ENCODE measurements around the gene NR4A1. TPM values are rescaled to one million over a fixed set of nuclear protein-coding genes. Genes with fewer than 3 reads are reported as not detected.

NR4A1 gene
- total RNA-seq, 1 donor from 2014 or later: 21.7 TPM

- no peak for TF ChIP-seq CTCF (IDR thresholded peaks at IDR 0.05; ENCODE audit: unreplicated experiment)
- peaks cover 22% of the 10 kb centered on the region for H3K27me3 Mint-ChIP-seq
- DNase-seq (ENCODE audit: low spot score, unreplicated experiment): peak; percentile 64
- H3K9me3 Mint-ChIP-seq (ENCODE audit: low read depth): no peaks in the 10 kb centered on the region
- H3K36me3 Mint-ChIP-seq (ENCODE audit: insufficient read depth): no peaks in the 10 kb centered on the region
- no peak overlapping the region for H3K27ac Mint-ChIP-seq
- peaks cover 12% of the 10 kb centered on the region for H3K4me1 Mint-ChIP-seq (ENCODE audit: low read depth)
- peak overlapping the region; percentile 65 for H3K4me3 Mint-ChIP-seq (ENCODE audit: low read depth)
Observed at GRCh38 chr12:52036587-52037171, 14.6 kb upstream of the NR4A1 start.

DNA sequence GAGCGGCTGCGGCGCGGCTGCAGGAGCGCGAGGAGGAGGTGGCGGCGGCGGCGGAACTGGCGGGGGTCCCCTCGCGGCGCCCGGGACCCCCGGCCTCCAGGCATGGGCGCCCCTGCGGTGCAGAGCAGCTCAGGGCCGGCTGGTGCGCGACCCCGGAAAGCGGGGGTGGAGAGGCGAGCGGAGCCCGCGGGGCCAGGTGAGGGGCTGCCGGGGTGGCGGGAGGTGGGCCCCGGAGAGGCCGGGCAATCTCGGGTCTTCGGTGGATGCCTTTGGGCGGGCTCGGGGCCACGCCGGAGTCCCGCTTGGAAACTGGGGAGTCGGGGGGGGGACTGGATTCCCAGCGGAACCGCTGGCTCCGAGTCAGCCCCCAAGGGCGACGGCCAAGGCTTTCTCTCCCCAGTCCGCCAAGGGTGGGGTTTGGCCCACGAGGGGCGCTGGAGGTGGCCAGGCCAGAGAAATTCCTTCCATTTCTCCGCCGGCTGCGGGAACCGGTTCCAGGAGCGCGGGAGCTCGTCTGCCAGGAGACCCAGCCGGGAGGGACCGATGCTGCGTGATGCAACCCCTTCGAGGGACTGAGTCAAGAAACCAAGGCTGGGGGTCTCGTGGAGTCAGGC, 13.9 kb upstream of the NR4A1 start:
- peak; percentile 52 for DNase-seq (ENCODE audit: low spot score, unreplicated experiment)
- Mint-ChIP-seq H3K4me3 (ENCODE audit: low read depth) (peak overlapping the region; percentile 83), H3K4me1 (ENCODE audit: low read depth) (peaks cover 12% of the 10 kb centered on the region), H3K9me3 (ENCODE audit: low read depth) (no peaks in the 10 kb centered on the region), H3K27ac (peak overlapping the region; percentile 97), H3K36me3 (ENCODE audit: insufficient read depth) (peaks cover 1% of the 10 kb centered on the region), H3K27me3 (peaks cover 22% of the 10 kb centered on the region)
- TF ChIP-seq CTCF (IDR thresholded peaks at IDR 0.05; ENCODE audit: unreplicated experiment): peak; percentile 34

DNA sequence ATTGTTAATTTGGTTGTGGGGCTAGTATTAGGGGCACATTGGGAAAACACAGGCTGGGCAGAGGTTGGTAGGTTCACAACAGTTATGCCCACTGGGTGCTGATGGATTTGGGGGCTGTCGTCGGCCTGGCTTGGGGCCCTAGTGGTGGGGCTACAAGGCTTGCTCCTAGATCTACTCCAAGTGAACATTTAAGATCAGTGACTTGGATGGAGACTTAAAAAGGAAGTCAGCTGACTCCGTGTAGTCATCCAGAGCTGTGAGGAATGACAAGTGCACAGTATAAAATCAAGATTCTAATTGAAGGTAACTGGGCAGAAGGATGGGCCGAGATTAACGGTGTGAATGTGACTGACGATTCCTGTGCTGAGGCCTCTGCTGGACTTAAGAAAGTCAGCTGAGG, 12.8 kb upstream of the NR4A1 start:
- Mint-ChIP-seq H3K9me3 (ENCODE audit: low read depth) (no peaks in the 10 kb centered on the region), H3K27me3 (peaks cover 22% of the 10 kb centered on the region), H3K4me3 (ENCODE audit: low read depth) (peak overlapping the region; percentile 83), H3K4me1 (ENCODE audit: low read depth) (peaks cover 7% of the 10 kb centered on the region), H3K36me3 (ENCODE audit: insufficient read depth) (peaks cover 1% of the 10 kb centered on the region), H3K27ac (peak overlapping the region; percentile 82)
- DNase-seq (ENCODE audit: low spot score, unreplicated experiment): no peak
- TF ChIP-seq CTCF (IDR thresholded peaks at IDR 0.05; ENCODE audit: unreplicated experiment): no peak

DNA sequence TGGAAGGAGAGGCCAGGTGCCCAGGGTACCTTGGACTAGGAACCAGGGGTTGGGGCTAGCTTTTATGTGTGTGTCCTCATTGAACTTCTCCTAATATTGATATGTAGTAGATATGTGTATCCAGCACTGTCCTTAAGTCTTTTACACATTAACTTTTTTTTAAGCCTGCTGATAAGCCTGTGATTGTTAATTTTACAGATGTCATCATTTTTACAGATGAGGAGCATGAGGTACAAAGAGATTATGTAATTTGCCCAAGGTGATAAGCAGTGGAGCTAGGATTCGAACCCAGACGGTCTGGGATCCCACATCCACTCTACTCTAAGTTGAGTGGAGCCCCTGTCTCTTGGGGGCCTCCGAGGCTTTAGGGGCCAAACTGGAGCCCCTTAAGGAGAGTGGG, 10.2 kb upstream of the NR4A1 start:
- Mint-ChIP-seq H3K4me1 (ENCODE audit: low read depth) (peaks cover 7% of the 10 kb centered on the region), H3K4me3 (ENCODE audit: low read depth) (no peak overlapping the region), H3K9me3 (ENCODE audit: low read depth) (no peaks in the 10 kb centered on the region), H3K27ac (no peak overlapping the region), H3K36me3 (ENCODE audit: insufficient read depth) (peaks cover 5% of the 10 kb centered on the region), H3K27me3 (peaks cover 3% of the 10 kb centered on the region)
- TF ChIP-seq CTCF (IDR thresholded peaks at IDR 0.05; ENCODE audit: unreplicated experiment): no peak
- no peak for DNase-seq (ENCODE audit: low spot score, unreplicated experiment)

GRCh38 chr12:52041695-52042123, 9.5 kb upstream of the NR4A1 start:
- no peak overlapping the region for H3K27ac Mint-ChIP-seq
- no peak for DNase-seq (ENCODE audit: low spot score, unreplicated experiment)
- H3K9me3 Mint-ChIP-seq (ENCODE audit: low read depth): no peaks in the 10 kb centered on the region
- H3K27me3 Mint-ChIP-seq: no peaks in the 10 kb centered on the region
- peaks cover 7% of the 10 kb centered on the region for H3K4me1 Mint-ChIP-seq (ENCODE audit: low read depth)
- H3K36me3 Mint-ChIP-seq (ENCODE audit: insufficient read depth): peaks cover 5% of the 10 kb centered on the region
- no peak overlapping the region for H3K4me3 Mint-ChIP-seq (ENCODE audit: low read depth)
- TF ChIP-seq CTCF (IDR thresholded peaks at IDR 0.05; ENCODE audit: unreplicated experiment): no peak

Data from progenitor cell of endocrine pancreas (in vitro differentiated cells).